COLO668 (cell line): ENCODE data around the gene GFI1B.
"Not testable (repeated sequence)": the region's sequence is repeated elsewhere in the genome, so short reads cannot be mapped to it uniquely, and the experiment has no call there.

Experiments
- DNase-seq: peaks from one replicate; lab custom pipeline; 2025; ENCODE audit not compliant: unreplicated experiment; lab: John Stamatoyannopoulos, UW

Gene GFI1B

DNA sequence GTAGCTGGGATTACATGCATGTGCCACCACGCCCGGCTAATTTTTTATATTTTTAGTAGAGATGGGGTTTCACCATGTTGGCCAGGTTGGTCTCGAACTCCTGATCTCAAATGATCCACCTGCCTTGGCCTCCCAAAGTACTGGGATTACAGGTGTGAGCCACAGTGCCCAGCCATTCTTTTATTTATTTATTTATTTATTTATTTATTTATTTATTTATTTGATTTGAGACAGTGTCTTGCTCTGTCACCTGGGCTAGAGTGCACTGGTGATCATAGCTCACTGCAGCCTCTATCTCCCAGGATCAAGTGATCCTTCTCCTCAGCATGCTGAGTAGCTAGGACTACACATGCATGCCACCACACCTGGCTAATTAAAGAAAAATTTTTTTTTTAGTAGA, 10.6 kb upstream of the GFI1B start:
- not testable (repeated sequence) for DNase-seq

DNA sequence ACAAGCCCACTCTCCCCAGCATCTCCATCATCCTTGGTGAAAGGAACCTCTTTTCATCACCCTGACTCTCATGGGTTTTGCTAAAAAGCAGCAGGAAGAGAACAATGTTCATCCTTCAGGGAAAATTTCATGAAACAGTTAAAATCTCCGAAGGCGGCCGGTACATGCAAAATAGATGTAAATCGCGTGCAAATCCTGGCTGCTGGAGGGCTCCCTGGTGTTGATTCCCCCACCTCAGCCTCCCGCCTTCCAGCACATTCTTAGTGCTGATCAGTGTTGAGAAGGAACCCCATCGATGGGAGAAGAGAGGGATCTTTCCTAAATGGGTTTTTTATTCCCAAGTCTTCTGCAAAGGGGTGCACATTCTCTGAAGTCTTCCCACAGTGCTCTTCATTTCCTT, 8.7 kb upstream of the GFI1B start:
- DNase-seq = no peak

DNA sequence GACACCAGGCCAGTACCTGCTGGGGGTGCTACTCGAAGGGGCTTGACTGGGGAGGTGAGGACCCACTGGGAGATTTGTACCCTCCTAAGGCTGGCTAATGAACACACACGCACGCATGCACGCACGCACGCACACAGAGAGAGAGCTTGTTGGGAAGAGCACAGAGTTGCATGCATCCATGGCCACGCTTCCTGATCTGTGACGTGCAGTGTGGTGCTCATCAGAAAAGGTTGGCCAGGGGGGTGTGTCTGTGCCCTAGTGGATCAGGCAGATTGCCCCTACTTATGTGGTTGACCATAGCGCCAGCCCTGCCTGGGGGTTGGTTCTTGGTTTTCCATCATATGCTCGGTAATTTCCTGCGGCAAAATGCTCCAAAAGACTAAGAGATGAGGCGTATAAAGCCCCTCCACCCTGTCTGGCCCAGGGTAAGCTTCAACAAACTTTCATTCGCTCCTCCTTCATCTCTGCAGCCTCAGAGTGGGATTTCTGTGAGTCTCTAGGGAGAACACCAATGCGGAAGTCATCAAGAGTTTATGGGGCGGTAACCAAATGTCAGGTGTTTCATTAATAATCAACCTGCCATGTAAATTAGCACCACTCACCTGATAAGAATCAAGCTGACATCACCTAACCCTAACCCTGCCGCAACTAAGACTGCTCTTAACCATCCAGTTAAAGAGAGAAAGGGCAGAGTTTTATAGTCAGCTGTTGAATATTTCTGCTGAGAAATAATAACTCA, 8.0 kb upstream of the GFI1B start:
- no peak for DNase-seq

DNA sequence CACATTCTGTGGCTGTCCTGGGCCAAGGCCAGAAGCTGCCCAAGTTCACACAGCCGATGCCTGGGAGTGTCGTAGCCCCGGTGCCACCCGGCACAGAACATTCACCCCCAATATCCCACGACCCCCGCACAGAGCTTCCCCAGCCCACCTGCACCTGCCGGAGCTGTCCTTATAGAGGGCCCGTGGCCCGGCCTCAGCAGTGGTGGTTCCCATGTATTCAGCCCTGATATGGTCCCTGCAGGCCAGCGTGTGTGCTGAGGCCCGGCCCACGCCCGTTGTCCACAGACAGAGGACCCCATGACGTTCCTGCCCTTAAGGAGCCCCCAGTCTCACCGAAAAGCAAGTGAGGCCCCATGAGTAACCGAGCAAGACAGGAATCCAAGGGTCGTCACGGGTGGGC, 5.3 kb upstream of the GFI1B start:
- DNase-seq = no peak

DNA sequence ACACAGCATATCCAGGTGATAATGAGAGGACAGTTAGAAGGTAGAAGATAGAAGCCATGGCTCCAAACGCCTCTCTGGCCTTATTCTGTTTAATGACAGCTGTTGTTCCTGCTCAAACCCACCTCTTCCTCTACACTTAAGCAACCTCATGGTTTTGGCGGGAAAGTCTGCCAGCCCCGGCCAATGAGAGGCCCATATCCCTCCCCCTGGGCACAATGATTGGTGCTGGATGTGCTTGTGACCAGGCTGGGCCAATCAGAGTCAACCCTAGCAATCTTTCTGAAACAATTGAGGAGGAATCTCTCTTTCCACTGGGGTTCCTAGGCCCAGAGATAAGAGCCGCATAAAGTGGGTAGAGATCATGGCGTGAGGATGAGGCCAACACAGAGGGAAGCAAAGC, 4.8 kb upstream of the GFI1B start:
- no peak for DNase-seq

DNA sequence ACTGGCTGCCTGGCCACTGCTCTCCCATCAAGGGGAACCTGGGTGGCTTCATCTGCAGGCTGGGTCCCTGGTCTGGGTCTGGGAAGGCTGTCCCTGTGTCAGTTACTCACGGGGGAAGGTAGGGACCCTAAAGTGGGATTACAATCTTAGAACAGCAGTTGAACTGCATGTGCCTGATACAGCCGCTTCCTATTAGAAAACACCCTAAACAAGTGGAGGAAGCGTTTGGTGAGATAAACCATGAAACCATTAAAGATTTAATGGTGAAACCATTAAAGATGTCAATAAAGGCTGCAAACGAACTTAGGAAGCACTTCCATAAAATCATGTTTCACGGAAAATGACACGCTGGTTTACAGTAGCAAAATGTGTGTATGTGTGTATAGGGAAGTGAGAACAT, 2.5 kb upstream of the GFI1B start:
- no peak for DNase-seq

DNA sequence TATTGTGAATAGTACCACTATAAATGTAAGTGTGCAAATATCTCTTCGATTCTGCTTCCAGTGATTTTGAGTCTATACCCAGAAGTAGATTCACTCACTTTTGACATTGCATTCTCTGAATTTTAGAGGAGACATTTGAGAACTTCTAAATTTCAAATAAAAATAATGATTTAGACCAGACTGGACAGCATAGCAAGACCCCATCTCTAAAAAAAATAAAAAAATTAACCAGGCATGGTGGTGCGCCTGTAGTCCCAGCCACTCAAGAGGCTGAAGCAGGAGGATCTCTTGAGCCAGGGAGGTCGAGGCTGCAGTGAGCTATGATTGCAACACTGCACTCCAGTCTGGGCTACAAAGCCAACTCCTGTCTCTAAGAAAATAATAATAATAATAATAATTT, 1.9 kb upstream of the GFI1B start:
- DNase-seq = no peak

DNA sequence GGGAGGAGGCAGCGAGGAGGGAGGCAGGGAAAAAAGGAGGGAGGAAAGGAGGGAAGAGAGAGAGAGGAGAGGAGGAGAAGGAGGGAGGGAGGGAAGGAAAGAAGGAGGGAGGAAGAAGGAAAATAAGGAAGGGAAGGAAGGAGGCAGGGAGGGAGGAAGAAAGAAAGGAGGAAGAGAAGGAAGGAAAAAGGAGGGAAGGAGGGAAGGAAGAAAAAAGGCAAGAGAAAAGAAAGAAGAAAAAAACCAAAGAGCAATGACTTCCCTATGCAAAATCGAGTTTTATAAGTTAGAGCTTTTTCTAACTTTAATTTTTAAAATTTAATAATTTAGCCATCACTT, 413 bp upstream of the GFI1B start:
- no peak for DNase-seq

DNA sequence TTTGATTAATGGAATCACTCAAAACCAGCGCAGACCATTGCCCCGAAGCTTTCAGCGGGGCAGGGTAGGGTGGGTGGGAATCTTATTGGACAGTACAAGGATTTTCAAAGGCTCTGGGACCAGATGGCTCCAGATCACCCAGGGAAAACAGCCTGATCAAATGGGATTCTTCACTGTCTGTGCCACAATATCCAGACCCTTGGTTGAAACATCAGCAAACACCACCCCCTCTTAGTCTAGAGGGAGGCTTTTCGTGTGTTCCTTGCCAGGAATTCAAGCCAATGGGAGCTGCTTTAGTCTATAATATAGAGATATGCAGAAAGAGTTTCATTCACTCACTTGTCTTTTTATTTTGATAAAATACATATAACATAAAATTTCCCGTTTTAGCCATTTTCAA, 1.7 kb downstream of the GFI1B start:
- no peak for DNase-seq

DNA sequence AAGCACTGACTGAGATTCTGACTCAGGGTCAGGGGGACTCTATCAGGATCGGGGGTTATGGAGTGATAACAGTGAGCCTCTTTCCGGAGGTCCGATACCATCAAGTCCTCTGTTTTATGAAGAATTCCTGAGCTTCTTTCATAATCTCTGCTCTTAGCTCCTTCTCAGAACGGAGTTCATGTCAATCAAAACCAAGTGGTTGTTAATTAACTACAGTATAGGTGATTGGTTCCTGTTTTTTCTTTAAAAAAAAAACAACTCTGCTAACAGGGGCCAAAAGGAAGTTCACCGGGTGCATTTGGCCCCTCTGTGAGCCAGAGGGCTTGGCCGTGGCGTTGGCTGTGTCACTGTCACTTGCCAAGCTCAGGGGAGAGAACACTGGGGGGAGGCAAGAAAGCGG, 4.0 kb downstream of the GFI1B start:
- no peak for DNase-seq

DNA sequence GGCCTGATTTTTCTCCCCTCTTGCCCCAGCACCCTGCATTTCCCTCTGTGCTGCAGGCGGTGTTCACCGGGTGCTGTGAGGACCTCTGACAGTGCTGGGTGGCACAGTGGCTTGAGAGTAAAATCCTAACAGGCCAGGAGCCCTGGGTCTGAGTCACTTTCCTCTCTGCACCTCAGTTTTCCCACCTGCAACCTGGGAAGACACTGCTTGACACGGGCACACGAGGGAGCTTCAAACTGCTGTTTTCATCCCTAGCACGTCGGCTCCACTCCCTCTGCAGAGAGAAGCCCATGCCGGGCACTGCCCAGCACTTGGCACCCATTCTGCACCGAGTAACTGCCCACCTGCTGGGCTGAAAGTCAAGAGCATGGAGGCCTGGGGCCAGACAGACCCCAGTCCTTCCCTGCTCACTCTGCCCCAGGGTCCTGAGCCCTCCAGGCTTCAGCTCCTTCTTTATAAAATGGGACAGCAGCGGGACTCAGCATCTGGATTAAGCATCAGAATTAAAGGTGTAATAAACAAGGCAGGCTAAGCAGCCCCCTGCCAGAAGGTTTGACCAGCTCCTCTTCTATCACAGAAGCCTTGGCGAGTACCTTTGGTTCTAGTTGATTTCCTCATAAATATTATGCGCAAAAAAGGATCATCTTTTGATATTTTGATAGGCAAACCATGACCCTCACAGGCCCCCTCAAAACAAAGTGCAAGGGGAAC, 5.2 kb downstream of the GFI1B start:
- no peak for DNase-seq

DNA sequence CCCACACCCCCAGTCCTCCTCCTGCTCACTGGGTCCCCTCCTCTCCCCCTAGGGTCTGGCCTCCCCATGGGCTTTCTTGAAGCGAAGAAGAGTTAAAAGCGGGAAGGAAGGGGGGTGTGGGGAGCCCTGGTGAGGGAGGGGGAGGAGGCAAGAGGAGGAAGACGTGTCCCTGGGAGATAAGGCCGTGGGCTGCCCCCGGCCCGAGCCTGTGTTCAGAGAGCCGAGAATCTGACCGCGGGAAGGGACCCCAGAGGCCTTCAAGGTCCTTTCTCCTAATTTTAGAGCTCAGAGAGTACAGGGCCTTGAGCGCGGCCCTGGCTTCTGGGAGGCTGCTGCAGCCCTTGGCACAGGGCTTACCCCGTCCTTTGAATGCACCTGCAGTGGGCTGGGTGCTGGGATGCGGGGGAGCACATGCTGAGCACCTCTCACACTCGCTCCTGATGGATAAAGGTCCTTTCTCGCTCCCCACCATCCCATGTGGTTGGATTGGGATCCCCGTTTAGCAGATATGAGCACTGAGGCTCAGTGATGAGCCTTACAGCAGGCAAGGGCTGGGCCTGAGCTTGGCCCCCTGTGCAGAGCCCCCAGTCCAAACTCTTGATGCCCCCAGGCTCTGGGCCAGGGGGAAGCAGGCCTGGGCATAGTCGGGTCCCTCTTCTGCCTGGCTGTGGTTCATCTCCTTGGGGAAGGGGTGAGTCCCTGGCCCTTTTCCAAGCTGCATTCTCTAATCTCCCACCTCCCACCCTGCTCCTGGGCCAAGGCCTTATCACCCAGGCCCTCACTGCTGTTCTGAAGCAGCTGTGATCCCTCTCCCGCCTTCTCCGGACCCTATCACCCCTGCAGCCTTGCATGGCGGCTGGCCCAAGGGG, 5.9 kb downstream of the GFI1B start:
- DNase-seq = no peak

DNA sequence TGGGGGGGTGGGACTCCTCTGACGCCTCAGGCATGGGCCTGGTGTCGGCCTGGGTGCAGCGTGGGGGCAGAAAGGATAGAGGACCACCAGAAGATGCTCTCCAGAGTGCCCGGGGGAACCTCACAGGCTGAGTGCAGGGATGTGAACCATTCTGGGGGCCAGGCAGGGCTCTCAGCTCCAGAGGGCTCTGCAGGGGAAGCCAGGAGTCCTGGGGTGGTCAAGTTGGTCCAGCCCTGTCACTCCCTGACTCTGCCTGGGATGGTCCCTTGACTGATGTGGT, 6.5 kb downstream of the GFI1B start:
- no peak for DNase-seq

DNA sequence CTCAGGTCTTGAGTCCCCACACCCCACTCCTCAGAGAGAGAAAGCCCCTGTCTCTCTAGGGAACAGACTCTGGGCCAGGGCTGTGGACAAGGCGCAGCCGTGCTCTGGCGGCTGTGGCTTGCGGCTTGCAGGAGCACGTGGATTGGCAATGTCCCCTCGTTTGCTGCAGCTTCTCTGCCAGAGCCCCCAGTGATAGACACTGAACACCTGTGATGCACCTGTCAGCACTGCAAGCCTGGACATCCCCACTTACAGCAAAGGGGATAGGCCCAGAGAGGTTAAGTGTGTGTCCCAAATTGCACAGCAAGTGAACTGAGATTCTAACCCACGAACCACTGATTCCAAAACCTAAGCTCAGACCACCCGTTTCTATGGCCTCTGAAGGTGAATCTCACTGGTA, 7.0 kb downstream of the GFI1B start:
- no peak for DNase-seq

DNA sequence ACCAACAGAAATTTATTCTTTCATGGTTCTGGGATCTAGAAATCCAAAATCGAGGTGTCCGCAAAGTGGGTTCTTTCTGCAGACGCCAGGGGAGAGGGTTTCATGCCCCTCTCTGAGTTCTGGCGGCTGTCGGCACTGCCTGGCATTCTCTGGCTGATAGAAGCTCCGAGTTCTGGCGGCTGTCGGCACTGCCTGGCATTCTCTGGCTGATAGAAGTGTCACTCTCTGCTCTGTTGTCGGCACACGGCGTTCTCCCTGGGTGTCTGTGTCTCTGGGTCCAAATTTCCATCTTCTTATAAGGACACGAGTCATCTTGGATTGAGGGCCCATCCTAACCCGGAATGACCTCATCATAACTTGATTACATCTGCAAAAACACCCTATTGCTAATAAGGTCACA, 7.6 kb downstream of the GFI1B start:
- no peak for DNase-seq

DNA sequence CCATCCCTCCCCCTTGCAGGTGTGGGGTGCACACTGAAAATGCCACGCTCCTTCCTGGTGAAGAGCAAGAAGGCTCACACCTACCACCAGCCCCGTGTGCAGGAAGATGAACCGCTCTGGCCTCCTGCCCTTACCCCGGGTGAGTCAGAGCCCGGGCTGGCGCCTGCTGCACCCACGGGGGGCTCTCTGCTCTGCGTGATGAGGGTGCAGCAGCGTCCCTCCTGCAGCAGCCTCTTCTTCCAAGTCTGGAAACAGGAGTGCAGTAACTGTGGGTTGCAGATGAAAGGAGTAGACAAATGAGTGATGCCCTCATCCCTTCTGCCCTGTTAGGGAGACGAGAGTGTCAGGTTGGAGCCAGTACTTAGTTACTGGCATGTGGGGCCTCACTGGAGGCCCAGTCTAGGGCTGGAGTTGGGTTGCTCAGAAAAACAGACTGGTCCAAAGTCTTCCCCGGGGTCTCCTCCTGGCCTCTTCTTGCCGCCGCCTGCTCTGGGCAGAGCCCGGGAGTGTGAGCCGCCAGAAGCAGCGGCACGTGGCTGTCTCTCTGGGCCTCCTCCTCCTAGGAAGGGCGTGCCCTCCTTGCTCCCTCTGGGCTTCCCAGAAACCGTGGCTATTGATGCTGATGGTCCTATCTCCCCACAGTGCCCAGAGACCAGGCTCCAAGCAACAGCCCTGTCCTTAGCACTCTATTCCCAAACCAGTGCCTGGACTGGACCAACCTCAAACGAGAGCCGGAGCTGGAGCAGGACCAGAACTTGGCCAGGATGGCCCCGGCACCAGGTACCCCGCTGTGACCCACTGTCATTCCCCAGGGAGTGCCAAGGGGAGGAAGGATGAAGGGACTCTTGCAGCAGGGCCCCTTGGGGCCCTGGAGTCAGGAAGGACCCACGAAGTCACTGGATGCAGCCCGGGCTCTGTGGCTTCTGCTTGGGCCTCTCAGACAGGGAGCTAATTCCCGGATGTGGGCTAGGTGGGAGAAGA, 8.4 kb downstream of the GFI1B start:
- DNase-seq = no peak

DNA sequence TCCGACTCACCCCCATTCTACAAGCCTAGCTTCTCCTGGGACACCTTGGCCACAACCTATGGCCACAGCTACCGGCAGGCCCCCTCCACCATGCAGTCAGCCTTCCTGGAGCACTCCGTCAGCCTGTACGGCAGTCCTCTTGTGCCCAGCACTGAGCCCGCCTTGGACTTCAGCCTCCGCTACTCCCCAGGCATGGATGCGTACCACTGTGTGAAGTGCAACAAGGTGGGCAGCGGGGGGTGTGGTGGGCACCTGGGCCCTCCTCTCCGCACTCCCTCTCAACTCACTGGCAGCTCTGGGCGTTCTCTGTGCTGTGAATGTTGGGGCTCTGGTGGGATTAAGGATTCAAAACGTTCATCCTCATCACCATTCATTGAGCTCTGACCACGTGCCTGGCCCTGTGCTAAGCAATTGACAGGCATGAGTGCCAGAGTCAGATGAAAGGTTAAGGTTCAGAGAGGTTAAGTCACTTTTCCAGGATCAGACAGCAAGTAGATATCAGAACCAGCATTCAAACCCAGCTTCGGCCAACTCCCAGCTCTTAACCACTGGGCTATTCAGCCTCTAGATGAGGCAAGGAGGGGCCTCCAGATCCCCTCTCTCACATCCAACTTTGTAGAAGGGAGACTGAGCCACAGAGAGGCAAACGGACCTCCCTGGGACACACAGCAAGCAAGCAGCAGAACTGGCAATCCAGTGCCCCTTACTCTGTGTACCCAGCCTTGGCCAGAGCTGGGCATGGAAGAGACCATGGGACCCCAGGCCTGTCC, 9.9 kb downstream of the GFI1B start:
- DNase-seq = no peak

DNA sequence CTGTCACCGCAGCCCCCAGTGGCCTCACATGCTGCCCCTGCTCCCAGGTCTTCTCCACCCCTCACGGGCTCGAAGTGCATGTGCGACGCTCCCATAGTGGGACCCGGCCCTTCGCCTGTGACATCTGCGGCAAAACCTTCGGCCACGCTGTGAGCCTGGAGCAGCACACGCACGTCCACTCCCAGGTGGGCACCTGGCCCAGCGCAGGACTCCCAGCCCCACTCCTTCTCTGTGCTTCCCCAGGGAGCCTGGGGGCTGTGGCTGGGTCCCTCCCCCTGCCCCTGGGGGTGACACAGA, 10.5 kb downstream of the GFI1B start:
- DNase-seq = no peak

DNA sequence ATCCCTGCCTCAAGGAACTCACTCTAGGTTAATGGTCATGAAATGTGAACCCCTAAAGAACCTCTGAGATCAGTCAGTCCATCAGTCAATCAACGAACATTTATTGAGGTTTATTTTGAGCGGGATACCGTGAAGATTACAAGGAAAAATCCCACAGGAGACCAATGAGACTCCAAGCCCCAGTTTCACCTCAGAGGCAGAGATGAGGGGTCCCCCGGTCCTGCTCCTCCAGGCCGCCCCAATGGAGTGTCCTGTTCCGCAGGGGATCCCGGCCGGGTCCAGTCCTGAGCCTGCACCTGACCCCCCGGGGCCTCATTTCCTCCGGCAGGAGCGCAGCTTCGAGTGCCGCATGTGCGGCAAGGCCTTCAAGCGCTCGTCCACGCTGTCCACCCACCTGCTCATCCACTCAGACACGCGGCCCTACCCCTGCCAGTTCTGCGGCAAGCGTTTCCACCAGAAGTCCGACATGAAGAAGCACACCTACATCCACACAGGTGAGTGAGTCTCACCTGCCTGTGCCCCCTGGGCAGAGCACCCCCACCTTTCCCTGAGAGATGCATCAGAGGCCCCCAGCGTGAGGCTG, 11.0 kb downstream of the GFI1B start:
- peak; percentile 58 for DNase-seq

DNA sequence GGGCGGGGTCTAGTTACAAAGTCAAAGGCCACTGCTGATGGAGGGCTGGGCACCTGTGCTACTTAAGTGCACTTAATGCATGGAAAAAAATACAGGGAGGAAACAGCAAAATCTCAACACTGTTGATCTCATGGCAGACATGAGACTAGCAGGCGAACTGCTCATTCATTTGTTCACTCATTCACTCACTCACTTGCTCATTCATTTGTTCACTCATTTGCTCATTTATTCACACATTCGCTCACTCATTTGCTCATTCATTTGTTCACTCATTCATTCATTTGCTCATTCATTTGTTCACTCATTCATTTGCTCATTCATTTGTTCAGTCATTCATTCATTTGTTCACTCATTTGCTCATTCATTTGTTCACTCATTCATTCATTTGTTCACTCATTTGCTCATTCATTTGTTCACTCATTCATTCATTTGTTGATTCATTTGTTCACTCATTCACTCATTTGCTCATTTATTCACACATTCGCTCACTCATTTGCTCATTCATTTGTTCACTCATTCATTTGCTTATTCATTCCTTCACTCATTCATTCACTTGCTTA, 11.6 kb downstream of the GFI1B start:
- DNase-seq = not testable (repeated sequence)
